IMR-90 (cell line): ENCODE results near the gene IQCK.

ENCODE experiments used
- CEBPB ChIP-seq: IDR thresholded peaks from 2 replicates; pipeline ENCODE4 v1.6.1; 2012; ENCODE audit warnings: low read depth, low read length, improper control_type of control experiment
- MXI1 ChIP-seq: IDR thresholded peaks from 2 replicates; pipeline ENCODE4 v1.6.1; 2012; ENCODE audit warnings: low read depth, mild to moderate bottlenecking, low read length, moderate library complexity, borderline replicate concordance
- POLR2A ChIP-seq: IDR thresholded peaks from 2 replicates; pipeline ENCODE4 v1.6.1; 2012; ENCODE audit warnings: mild to moderate bottlenecking, low read depth, low read length
- RAD21 ChIP-seq: IDR thresholded peaks from 2 replicates; pipeline ENCODE4 v1.6.1; 2012; ENCODE audit warnings: low read length, improper control_type of control experiment
- RCOR1 ChIP-seq: IDR thresholded peaks from 2 replicates; pipeline ENCODE4 v1.6.1; 2012; ENCODE audit warnings: mild to moderate bottlenecking, low read length, improper control_type of control experiment; ENCODE audit not compliant: insufficient replicate concordance
- RFX5 ChIP-seq: IDR thresholded peaks from 2 replicates; pipeline ENCODE4 v1.8.0; 2012; ENCODE audit warnings: low read depth, mild to moderate bottlenecking, low read length, moderate library complexity
- SMC3 ChIP-seq: fragments of 150-350 bp; IDR thresholded peaks from 2 replicates; pipeline ENCODE4 v1.6.1; 2016; ENCODE audit warnings: low read depth, mild to moderate bottlenecking, antibody characterized with exemption, low read length, moderate library complexity
- TF ChIP-seq, protein P1 (sequence below): conservative IDR thresholded peaks from 2 replicates; pipeline ENCODE4 v1.5.1; 2012; ENCODE audit warnings: mild to moderate bottlenecking, low read depth, low read length, improper control_type of control experiment
- TF ChIP-seq, protein P2 (sequence below): fragments of 150-350 bp; IDR thresholded peaks from 2 replicates; pipeline ENCODE4 v1.6.1; 2017; ENCODE audit warnings: mild to moderate bottlenecking, antibody characterized with exemption, low read length, low read depth
- TF ChIP-seq, protein P3 (sequence below): fragments of 150-350 bp; IDR thresholded peaks from 2 replicates; pipeline ENCODE4 v1.6.1; 2016; ENCODE audit warnings: low read depth, mild to moderate bottlenecking, low read length, moderate library complexity, borderline replicate concordance

DNA sequence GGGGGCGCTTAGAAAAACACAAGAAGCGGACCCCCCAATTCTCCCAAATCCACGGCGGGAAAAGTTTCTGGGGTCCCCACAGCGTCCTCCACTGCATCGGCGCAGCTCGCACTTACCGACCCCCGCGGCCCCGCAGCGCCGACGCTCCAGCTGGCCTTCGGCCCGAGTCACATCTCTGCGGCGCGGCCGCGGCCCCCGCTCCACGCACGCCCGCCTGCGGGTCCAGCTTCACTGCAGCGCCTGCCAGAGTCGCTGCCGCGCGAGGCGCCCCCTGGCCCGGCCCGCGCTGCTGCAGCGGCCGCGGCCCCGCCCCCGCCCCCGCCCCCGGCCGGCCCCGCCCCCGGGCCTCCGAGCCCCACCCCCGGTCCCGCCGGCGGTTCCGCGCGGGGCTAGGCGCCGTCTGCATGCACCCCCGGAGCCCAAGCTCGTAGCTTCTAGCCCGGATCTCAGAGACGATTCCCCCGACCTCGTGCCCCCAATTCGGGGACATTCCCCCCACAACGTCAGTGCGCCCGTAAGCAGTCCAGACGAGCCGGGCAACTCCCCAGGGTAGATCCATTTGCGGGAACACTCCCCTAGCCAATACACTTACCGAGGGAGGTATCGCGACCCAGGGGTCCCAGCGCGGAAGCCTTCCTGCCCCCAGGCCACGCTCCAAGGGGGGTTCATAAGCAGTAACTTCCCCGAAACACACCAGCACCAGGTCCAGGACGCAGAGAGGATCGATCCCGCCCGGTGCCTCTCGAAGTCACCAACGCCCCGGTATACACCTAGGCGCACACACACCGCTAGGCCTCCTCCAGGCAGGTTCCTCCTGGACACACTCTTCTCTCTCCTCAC is 166.8 kb downstream of the IQCK start, which contains the start of gene GPRC5B:
- TF ChIP-seq RAD21 (no peak; the same call in 1 of the 2 replicates), POLR2A (no peak), CEBPB (no peak), MXI1 (peak; percentile 52; the same call in 1 of the 2 replicates), RCOR1 (no peak), SMC3 (peak; percentile 33), RFX5 (no peak)
- TF ChIP-seq, protein P1, sequence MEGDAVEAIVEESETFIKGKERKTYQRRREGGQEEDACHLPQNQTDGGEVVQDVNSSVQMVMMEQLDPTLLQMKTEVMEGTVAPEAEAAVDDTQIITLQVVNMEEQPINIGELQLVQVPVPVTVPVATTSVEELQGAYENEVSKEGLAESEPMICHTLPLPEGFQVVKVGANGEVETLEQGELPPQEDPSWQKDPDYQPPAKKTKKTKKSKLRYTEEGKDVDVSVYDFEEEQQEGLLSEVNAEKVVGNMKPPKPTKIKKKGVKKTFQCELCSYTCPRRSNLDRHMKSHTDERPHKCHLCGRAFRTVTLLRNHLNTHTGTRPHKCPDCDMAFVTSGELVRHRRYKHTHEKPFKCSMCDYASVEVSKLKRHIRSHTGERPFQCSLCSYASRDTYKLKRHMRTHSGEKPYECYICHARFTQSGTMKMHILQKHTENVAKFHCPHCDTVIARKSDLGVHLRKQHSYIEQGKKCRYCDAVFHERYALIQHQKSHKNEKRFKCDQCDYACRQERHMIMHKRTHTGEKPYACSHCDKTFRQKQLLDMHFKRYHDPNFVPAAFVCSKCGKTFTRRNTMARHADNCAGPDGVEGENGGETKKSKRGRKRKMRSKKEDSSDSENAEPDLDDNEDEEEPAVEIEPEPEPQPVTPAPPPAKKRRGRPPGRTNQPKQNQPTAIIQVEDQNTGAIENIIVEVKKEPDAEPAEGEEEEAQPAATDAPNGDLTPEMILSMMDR = peak; percentile 40
- TF ChIP-seq, protein P2, sequence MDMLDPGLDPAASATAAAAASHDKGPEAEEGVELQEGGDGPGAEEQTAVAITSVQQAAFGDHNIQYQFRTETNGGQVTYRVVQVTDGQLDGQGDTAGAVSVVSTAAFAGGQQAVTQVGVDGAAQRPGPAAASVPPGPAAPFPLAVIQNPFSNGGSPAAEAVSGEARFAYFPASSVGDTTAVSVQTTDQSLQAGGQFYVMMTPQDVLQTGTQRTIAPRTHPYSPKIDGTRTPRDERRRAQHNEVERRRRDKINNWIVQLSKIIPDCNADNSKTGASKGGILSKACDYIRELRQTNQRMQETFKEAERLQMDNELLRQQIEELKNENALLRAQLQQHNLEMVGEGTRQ = no peak
- TF ChIP-seq, protein P3, sequence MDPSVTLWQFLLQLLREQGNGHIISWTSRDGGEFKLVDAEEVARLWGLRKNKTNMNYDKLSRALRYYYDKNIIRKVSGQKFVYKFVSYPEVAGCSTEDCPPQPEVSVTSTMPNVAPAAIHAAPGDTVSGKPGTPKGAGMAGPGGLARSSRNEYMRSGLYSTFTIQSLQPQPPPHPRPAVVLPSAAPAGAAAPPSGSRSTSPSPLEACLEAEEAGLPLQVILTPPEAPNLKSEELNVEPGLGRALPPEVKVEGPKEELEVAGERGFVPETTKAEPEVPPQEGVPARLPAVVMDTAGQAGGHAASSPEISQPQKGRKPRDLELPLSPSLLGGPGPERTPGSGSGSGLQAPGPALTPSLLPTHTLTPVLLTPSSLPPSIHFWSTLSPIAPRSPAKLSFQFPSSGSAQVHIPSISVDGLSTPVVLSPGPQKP = no peak
